HG02678 (cell line): Measurements from ENCODE around the gene RAB22A.
"Not testable (repeated sequence)": the region's sequence is repeated elsewhere in the genome, so short reads cannot be mapped to it uniquely, and the experiment has no call there.

Experiments
- ATAC-seq: cut with Tn5 transposase; IDR thresholded peaks from one replicate; pipeline ENCODE4 v1.9.1; 2021; ENCODE audit warnings: mild to moderate bottlenecking, moderate library complexity; ENCODE audit not compliant: unreplicated experiment

Gene RAB22A

GRCh38 chr20:58340853-58341252, 31.3 kb downstream of the RAB22A start:
- ATAC-seq = no peak

- no peak for ATAC-seq
Observed at GRCh38 chr20:58342104-58342945, 32.8 kb downstream of the RAB22A start.

DNA sequence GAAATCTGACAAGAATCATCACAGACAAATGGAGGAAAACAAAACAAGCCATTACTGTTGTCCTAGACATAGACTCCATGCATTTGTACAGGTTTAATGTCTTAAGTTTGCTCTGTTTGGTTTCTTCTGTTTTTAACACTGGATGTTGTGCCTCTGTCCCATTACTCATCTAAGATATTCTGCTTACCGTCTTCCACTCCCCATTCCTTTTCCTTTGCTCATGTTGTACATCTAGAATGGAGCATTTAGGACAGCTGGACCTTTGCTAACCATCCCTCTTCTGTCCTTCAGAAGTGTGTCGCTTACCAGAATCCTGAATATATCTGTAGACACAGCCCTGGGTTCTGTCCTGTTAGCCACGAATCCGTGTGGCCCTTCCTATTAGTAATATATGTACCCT, 35.2 kb downstream of the RAB22A start:
- ATAC-seq = no peak

- ATAC-seq = no peak
Observed at GRCh38 chr20:58349570-58349969, 40.1 kb downstream of the RAB22A start.

GRCh38 chr20:58352468-58352867, 43.0 kb downstream of the RAB22A start:
- no peak for ATAC-seq

GRCh38 chr20:58359441-58359840, 49.9 kb downstream of the RAB22A start:
- no peak for ATAC-seq

DNA sequence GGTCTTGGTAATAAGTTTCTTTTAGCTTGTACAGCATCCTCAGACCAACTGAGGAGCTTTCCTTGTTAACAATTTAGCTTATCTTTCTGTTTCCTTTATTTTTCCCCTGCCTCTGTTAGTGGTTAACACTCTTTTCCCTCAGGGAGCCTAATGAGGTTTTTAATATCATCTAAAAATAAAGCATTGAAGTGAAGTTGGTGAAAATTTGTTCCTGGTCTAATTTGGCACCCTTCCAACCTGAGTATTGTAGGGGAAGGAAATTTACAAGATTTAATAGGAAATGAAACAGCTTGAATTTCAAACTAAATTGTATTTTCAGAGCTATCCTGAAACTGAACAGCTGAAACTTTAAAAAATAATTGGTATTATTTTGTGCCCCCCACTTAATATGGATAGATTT, 51.4 kb downstream of the RAB22A start:
- ATAC-seq = no peak

- no peak for ATAC-seq
Observed at GRCh38 chr20:58361481-58362205, 52.1 kb downstream of the RAB22A start.

DNA sequence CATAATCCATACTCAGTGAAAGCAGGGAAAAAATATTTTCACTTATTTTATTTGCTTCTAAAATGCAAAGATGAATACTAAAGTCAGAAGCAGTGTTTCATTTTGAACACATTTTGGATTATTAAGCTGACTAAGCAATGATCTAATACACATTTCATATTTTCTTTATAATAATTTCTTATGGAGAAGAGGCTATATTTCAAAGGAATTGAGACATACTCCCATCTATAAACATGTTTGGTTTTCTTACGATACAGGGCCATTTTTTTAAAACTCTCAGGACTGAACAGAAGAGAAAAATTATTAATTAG, 52.6 kb downstream of the RAB22A start:
- no peak for ATAC-seq

- ATAC-seq = no peak
Observed at GRCh38 chr20:58362970-58363369, 53.5 kb downstream of the RAB22A start.

DNA sequence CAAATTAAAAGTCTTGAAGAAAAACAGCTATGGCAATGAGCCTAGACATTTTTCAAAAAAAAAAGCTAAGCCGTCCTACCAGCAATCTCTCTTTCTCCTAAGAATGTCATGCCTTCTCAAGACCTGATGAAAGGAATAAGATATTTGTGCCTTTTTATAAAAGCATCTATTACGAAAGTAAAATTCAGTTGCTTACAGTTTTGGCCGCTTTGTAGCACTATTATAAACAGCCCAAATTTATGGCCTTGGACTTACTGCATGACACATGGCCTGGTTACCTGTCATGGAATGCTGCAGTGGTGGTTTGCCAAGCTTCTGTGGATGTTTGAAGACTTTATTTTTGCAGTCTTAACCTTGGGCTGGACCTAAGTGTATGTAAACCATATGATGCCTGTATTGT, 57.4 kb downstream of the RAB22A start:
- no peak for ATAC-seq

- ATAC-seq = no peak
Observed at GRCh38 chr20:58372806-58373205, 63.3 kb downstream of the RAB22A start.

GRCh38 chr20:58373296-58373695, 63.8 kb downstream of the RAB22A start:
- not testable (repeated sequence) for ATAC-seq

DNA sequence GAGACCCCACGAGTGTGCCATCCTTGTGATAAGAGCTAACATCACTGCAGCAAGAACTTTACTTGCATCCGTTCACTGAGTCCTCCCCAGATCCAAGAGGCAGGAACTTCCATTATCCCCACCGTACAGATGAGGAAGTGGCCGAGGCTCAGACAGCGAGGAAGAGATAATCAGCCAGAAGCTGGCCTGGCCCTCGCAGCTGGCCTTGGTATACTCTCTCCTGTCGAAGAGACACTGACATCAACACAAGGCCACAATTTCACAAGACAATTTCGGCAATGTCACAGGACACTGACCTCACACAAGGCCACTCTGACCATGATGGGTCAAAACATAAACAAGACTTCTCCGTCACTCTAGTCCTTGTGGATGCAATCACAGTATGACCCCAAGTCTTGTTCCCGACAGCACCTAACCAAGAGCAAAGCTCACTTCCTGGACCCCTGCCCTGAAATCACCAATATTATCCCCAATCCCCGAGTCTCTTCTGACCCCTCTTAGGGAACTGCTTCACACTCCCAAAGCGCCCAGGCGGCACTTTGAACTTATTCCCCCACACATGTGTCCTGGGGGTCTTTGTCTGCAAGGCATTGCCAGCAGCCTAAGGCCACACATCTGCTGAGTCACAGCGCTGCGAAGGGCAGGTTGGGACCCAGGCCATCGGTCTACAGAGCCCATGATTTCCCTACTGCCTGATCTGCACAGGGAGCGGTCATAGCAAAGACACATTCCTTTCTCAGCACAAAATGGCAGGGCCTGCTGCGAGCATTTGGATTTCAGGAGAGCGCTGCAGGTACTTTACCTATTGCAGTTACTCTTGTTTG, 64.7 kb downstream of the RAB22A start:
- ATAC-seq = no peak

DNA sequence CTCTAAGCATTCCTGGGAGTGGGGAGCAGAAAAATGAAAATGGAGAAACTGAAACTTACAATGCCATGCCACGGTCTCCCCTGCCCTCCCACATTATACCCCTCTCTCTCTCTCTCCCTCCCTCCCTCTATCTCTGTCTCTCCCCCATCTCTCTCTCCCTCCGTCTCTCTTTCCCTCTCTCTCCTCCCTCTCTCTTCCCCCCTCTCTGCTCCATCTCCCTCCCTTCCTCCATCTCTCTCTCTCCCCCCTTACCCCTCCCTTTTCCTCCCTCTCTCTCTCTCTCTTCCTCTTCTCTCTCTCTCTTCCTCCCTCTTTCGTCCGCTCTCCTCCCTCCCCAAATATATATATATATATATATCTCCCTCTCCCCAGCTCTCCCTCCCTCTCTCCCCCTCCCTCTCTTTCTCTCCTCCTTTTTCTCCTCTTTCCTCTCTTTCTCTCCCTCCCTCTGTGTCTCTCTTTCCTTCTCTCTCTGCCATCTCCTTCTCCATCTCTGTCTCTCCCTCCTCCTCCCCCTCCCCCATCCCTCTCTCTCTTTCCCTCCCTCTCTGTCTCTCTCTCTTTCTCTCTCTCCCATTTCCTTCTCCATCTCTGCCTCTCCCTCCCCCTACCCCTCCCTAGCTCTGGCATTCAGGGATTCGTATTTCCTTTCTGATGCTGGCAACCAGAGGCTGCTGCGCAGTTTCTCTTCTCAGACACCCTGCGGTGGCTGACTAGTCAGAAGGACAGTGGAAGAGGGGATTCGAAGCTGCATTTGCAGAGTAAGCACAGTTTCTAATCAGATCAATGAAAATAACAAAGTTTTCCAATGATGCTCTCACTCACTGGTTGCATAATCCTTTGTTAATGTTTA, 65.6 kb downstream of the RAB22A start:
- ATAC-seq = no peak

DNA sequence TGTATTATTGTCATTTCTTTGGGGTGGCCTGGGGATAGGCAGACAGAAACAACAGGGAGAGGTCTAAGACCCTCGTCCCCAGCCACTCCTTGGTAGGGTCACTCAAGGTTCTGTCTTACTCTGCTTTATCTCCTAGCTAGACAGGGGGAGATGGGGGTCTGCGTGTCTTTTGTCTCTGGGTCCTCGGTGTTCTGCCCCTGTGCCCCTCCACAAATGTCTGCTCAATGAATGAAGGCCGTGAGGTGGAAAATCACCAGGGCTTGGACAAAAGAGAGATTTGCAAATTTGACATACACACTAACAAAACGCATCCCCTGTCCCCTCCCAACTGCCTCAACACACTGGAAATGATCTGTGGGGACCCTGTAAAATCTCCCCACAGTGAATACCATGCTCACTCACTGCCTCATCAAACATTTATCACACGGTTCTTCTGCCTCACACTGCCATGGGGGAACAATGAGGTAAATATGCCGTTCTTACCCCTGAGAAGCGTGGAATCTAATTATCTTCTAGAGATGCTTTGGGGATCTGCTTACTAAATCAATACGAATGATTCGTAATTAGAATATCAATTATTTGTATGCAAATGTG, 66.3 kb downstream of the RAB22A start:
- ATAC-seq = no peak

DNA sequence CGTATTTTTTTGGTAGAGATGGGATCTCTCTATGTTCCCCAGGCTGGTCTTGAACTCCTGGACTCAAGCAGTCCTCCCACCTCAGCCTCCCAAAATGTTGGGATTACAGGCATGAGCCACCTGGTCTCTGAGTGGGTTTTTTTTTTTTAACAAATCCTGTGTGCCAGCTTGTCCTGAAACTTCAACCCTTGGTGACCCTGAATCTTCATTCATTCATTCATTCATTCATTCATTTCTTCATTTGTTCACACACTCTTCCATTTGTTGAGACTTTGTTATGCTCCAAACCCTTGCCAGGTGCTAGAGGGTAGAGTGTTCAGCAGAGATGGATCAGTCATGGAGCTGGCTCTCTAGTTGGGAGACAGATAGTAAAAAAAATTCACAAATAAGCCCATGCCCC, 67.5 kb downstream of the RAB22A start:
- ATAC-seq = no peak

DNA sequence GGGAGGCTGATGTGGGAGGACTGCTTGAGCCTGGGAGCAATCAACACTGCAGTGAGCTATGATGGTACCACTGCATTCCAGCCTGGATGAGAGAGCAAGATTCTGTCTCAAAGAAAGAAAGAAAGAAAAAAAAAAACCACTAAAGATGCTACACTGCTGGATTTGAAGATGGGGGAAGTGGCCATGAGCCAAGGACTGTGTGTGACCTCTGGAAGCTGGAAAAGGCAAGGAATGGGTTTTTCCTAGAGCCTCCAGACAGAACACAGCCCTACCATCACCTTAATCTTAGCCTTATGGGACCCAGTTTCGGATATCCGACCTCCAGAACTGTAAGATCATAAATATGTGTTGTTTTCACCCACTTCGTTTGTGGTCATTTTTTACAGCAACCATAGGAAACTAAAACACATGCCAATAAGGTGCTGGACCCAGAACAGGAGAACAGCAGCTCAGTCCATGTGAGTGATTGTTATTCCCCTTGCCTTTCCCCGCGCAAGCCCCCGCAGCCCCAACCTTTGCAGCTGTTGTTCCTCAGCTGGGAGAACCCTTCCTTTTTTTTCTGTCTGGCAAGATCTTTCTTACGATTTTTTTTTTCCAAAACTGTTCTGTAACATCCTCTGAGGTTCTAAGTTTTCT, 68.4 kb downstream of the RAB22A start:
- ATAC-seq = no peak

DNA sequence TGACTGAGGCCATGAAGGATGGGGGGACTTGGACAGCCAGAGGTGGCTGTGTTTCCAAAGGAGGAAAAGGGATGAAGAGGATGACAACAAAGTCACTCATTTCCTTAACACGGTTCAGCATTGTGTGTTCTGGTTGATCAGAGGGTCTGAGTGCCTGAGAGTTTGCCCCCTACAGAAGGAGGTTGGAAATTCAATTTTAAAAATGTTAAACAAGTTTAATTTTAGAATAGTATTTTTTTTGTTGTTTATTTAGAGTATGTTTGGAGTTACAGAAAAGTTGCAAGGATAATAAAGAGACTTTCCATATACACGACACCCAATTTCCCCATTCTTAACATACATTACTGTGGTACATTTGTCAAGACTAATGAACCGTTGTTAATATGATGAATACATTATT, 69.2 kb downstream of the RAB22A start:
- ATAC-seq = no peak

GRCh38 chr20:58381627-58382026, 72.1 kb downstream of the RAB22A start:
- no peak for ATAC-seq
